Amygdala (tissue), 56 donors: Measurements from ENCODE around the gene ZNF33B.
"Not testable (repeated sequence)": the region's sequence is repeated elsewhere in the genome, so short reads cannot be mapped to it uniquely, and the experiment has no call there.

Experiments
- DNase-seq, 56 donors: peaks; one replicate each; lab custom pipeline; 2025; lab: John Stamatoyannopoulos, UW

The ZNF33B gene

DNA sequence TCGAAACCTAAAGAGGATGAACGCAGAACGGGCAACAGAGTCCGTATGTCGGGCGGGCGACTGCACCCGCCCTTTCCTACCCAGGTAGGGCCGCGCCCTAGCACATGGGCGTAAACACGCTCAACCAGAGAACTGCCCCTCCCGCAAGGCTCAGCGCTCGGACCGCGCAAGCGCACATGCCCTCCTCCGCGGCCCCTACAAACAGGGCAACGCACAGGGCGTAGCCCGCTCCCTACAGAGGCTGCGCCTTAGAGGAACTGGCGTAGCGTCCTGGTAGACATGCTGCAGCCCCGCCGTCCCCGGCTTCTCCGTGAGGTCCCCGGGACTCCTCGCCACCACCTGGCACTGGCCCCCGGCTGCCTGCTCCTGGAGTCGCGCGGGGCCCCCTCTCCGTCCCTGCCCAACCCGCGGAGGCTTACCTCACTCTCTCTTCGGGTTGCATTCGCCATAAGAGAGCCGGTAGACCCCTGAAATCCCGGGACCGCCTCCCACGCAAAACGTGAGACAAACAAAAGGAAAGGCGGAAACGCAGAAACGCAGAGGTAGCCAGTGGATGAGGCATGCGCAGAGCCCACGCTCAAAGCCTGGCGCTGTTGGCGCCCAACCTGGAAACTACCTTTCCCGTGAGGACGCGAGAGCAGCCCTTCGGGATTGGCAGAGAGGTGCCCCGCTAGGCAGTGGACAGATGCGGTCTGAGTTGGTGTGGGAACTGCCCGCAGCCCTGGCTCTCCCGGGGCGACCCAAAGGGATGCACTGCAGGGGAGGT lies at the start of gene ZNF33B:
ZNF33B (minus strand) TSS at position 516 of the 766 bp plus-strand sequence. CDS start 1,642 bp downstream, outside the sequence.
- peak; percentile 46 to 91 (median 84) for DNase-seq

DNA sequence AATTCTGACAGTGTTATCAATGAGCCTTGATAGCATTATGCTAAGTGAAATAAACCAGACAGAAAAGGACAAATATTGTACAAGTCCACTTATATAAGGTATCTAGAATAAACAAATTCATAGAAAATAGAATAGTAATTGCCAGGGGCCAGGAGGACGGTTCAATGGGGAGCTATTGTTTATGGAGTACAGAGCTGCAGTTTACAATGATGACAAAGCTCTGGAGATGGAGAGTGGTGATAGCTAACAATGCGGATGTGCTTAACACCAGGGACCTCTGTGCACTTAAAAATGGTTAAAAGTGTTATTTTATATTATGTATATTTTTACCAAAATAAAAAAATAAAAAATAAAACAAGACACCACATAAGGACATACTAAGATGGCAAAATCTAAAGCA lies 46.1 kb upstream of the ZNF33B start:
- DNase-seq, result no peak

DNA sequence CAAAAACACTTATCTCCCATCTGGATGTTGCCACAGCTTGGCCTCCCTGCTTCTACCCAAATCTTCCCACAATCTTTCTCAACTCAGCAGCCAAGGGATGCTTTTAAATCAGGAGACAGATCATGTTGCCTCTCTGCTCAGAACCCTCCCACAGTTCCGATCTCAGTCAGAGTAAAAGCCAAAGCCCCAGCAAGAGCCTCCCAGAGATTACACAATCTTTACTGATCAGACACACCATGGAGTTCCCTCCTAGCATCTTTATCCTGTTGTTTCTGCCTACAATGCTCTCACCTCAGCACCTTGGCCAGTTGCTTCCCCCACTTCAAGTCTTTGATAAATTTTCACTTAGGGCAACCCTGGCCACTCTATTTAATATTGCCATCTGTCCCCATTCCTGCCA lies 41.9 kb upstream of the ZNF33B start:
- no peak for DNase-seq

DNA sequence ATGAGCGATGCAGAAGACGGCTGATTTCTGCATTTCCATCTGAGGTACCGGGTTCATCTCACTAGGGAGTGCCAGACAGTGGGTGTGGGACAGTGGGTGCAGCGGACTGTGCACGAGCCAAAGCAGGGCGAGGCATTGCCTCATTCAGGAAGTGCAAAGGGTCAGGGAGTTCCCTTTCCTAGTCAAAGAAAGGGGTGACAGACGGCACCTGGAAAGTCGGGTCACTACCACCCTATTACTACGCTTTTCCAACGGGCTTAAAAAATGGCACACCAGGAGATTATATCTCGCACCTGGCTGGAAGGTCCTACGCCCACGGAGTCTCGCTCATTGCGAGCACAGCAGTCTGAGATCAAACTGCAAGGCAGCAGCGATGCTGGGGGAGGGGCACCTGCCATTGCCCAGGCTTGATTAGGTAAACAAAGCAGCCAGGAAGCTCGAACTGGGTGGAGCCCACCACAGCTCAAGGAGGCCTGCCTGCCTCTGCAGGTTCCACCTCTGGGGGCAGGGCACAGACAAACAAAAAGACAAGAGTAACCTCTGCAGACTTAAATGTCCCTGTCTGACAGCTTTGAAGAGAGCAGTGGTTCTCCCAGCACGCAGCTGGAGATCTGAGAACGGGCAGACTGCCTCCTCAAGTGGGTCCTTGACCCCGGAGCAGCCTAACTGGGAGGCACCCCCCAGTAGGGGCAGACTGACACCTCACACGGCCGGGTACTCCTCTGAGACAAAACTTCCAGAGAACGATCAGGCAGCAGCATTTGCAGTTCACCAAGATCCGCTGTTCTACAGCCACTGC lies 27.0 kb upstream of the ZNF33B start:
- DNase-seq, result not testable (repeated sequence)

GRCh38 chr10:42654419-42654818 lies 16.0 kb upstream of the ZNF33B start:
- no peak for DNase-seq

DNA sequence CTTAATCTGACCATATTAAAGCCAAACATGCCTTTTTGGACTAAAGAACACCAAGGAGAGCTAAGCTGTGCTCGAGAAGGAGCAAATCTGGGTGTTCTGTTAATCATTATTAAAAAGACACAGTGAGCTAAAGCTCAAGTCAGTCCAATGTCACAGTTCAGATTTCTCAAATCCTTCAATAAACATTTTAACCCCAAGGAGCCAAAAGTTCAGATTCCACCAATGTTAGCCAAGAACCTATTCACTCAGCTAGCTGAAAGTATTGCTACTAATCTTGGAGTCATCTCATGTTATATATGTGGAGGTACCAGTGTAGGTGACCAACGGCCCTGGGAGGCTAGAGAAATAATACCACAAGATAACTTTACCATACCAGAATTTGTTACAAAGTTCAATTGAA lies 14.5 kb upstream of the ZNF33B start:
- DNase-seq, result no peak

DNA sequence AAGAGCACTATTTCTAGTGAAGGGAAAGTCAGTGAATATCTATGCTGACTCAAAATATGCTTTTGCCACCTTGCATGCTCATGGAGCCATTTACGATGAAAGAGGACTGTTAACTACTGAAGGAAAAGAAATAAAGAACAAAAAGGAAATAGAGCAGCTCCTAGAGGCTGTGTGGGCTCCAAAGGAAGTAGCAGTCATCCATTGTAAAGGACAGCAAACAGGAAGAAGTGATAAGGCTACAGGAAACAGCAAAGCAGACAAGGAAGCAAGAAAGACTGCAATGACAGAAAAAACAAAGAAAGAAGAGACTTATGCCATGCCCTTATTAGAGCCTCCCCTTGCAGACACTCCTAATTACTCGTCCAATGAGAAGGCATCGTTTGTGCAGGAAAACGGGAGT lies 12.0 kb upstream of the ZNF33B start:
- no peak for DNase-seq

GRCh38 chr10:42648512-42648911 lies 10.1 kb upstream of the ZNF33B start:
- DNase-seq, result no peak

DNA sequence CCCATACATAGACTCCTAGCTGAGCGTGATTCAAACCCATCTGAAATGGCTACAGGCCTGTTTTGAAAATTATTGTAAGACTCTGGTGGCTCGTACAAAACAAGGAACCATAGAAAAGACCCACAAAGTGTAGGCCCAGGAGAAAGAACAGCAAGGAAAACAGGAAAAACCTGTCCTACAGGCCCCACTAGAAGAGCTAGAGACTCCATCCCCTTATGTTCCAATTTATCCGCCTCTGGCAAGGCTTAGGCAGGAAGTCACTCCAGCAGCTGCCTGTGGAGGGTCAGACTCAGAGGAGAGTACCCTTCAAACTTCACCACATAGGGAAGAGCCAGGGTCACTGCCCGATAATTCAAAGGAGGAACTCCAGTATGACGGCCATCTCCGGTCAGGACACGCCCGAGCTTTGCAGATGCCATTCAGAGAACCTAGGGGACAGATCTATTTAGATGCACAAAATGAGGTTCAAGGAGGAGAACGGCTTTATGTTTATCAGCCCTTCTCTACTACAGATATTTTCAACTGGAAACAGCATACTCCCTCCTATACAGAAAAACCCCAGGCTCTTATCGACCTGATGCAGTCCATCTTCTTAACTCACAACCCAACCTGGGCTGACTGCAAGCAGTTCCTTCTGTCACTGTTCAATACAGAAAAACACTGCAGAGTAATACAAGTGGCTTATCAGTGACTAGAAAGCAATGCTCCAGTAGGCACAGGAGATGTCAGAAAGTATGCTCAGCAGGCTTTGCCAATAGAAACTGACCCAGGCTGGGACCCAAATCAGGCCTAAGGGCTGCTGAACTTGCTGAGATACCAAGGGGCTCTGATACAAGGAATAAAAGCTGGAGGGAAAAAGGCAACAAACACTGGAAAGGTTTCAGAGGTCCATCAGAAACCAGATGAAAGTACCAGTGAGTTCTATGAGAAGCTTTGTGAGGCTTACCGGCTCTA lies 8.6 kb upstream of the ZNF33B start:
- DNase-seq, result no peak

DNA sequence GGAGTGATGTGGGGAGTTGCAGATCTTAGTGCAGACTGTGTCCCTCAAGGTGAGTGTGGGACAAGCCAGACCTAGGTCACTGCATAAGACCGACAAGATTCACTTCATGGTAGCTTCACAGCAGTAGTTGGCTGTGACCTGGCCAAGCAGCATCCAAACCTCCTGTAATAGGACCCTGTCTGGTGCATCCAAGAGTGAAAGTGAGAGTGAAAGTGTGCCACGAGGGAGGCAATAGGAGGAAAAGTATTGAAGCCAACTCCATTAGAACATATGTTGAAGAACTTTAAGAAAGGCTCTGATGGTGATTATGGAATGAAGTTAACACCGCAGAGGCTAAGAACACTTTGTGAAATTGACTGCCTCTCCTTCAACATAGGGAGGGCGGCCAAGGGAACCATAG lies 7.8 kb upstream of the ZNF33B start:
- no peak for DNase-seq

DNA sequence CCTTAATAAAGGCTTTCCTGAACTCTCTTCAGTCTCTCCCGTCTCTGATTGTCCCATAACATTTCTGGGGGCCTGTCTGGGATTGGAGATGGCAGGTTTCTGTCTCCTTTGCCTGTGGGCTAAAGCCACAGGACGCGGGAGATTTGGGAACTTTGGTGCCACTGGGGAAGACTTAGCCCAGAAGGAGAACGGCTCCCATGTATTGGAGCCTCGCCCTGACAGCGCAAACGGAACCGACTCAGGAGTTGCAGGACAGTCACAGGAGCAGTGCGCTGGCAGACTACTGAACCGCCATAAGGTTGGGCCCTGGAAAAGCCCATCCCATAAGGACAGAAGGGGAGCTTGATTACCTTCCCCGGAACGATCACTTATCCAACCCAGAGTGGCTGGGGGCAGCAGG lies 7.1 kb upstream of the ZNF33B start:
- DNase-seq, result no peak

GRCh38 chr10:42645103-42645502 lies 6.7 kb upstream of the ZNF33B start:
- no peak for DNase-seq

- no peak for DNase-seq
Observed at GRCh38 chr10:42640610-42641229, 2.4 kb upstream of the ZNF33B start.

GRCh38 chr10:42638821-42639270 lies 476 bp upstream of the ZNF33B start:
- no peak for DNase-seq

- DNase-seq, result peak in 2 of 56 donors; percentile 38 to 40
Observed at GRCh38 chr10:42637648-42638054, 719 bp downstream of the ZNF33B start.

DNA sequence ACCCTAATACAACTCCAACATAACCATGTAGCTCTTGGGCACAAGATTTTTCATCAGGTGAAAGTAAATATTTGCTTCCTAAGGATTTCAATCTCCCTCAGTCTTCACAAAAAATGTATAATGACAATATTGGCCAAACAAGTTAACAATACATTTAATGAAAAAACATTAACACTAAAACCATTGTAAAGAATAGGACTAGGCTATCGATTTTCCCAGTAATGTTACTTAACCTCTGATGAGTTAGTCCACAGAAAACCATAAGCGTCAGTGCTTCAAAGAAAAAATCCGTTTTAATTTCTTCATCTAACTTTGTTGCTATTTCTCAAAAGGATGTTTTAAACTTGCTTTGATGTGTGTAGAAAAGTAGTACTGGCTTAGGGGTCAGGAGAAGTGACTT lies 1.2 kb downstream of the ZNF33B start:
- DNase-seq, result no peak

DNA sequence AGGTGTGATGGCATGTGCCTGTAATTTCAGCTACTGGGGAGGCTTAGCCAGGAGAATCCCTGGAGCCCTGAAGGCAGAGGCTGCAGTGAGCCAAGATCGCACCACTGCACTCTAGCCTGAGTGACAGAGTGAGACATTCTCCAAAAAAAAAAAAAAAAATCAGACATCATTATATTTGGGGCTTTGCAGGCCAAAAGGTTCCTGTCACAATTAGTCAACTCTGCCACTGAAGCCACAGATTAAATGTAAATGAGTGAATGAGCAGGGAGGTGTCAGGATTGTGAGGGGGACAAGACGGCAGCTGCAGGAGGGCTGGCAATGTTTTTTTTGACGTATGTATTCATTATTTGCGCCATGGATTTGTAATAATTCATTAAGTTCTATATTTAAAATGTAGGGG lies 3.3 kb downstream of the ZNF33B start:
- no peak for DNase-seq

DNA sequence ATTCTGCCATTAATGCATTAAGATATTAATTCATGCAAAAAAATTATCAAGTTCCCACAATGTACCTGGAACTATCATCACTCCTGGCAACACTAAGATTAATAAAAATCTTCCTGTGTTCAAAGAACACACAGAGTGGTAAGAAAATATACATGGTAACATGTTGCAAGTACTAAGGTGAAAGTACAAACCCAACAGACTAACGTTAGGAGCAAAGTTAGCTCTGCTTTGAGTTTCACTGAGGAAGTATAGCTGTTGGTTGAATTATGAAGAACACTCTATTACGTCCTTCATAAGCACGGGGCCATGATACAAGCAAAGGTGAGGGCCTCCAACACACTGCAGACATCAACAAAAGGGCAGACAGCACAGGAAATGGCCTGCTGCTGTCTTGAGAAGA lies 5.8 kb downstream of the ZNF33B start:
- DNase-seq, result no peak

DNA sequence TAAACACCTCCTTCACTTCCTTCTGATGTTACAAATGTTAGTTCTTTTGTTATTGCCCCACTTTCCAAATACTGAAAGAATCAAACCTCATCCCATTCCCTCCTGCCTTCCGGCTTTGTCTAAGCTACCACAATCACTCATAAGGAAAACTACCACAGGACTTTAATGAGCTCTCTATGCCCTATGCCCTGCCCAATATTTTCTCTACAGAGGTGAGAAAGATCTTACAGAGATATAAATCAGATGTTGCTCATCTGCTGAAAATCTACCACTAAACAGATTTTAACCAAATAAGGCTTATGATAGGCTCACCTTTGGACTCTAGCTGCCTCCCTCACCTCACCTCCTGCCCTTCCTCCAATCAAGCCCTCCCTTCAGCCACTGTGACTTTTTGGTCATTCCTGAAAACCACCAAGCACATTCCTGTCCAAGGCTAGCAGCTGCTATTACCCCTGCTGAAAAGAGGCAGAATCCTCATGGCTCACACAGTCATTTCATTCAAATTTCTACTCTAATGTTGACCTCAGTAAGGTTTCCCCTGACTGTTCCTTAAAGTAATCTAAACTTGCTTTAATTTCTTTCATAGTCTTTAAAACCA lies 7.7 kb downstream of the ZNF33B start:
- no peak for DNase-seq

DNA sequence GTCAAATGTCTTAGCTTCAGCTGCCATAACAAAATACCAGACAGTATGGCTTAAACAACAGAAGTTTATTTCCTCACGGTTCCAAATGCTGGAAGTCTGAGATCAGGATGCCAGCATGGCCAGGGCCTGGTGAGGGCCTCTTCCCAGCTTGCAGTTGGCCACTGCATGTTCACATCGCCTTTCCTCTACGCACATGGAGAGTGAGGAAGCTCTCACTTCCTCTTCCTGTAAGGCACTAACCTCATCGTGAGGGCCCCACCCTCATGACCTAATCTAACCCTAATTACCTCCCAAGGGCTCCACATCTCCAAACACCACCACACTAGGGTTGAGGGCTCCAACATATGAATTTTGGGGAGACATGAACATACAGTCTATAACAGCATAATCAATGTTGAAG lies 14.4 kb downstream of the ZNF33B start:
- DNase-seq, result no peak
